Measurements from ENCODE around the gene CLASP1. TPM values are rescaled to one million over a fixed set of nuclear protein-coding genes. Genes with fewer than 3 reads are reported as not detected.
A peak's percentile ranks its signal among the peaks of the same experiment; 100 is the strongest.

CLASP1 gene
- total RNA-seq, 1 experiment from 2014 or later, result 45.9 TPM

GRCh38 chr2:121682396-121683298 is 33.4 kb upstream of the CLASP1 start:
- TF ChIP-seq CTCF (conservative IDR thresholded peaks at IDR 0.05), result no peak
- no peak overlapping the region for H3K4ac ChIP-seq (ENCODE audit: low read depth, low read length)
- H3K56ac ChIP-seq (ENCODE audit: insufficient read length, low read depth, low read length), result no peak overlapping the region
- no peak overlapping the region for H3K18ac ChIP-seq (ENCODE audit: insufficient read length, low read depth, low read length)
- H2BK15ac ChIP-seq (ENCODE audit: low read depth, low read length), result no peak overlapping the region
- Mint-ChIP-seq H3K4me3 (peak overlapping the region; percentile 57 to 64; a peak in 4 of 5 replicates), H3K4me1 (peaks cover 51 to 60% of the 10 kb centered on the region in 2 experiments), H3K36me3 (ENCODE audit: insufficient read depth in 1 of 3, low read depth in 3 of 3) (peaks cover 32 to 45% (median 37%) of the 10 kb centered on the region in 3 experiments), H3K27ac (peak overlapping the region in 1 of 3 experiments; percentile 76; a peak in 1 of 7 replicates), H3K27me3 (ENCODE audit: low read depth) (peaks cover 58% of the 10 kb centered on the region), H3K9me3 (peaks cover 48 to 51% of the 10 kb centered on the region in 2 experiments)
- no peaks in the 10 kb centered on the region for H3K23me2 ChIP-seq (ENCODE audit: insufficient read length, low read depth, low read length, poor library complexity, severe bottlenecking)
- H3T11ph ChIP-seq (ENCODE audit: low read length), result no peak overlapping the region
- no peak overlapping the region for H2BK12ac ChIP-seq (ENCODE audit: insufficient read length, low read depth, low read length)
- no peak overlapping the region for H4K91ac ChIP-seq (ENCODE audit: insufficient read length, low read depth, low read length)
- H3K27me3 ChIP-seq (ENCODE audit: insufficient read depth, low read length), result no peaks in the 10 kb centered on the region
- H3K4me1 ChIP-seq (ENCODE audit: insufficient read depth, low read length), result peaks cover 4% of the 10 kb centered on the region; the same call in 1 of the 2 replicates
- no peak overlapping the region for H2AFZ ChIP-seq (ENCODE audit: low read length)
- no peaks in the 10 kb centered on the region for H4K20me1 ChIP-seq (ENCODE audit: control insufficient read depth, insufficient read depth, insufficient read length)
- peaks cover 14% of the 10 kb centered on the region for H3K9me3 ChIP-seq (ENCODE audit: control insufficient read depth, low read depth, low read length)
- H3K9ac ChIP-seq (ENCODE audit: extremely low read depth, insufficient read length, low read length), result peak overlapping the region; percentile 94
- H3K27ac ChIP-seq (ENCODE audit: insufficient read length, low read depth, low read length), result peak overlapping the region; percentile 74
- H3K4me2 ChIP-seq (ENCODE audit: insufficient read depth, insufficient read length, low read length), result peak overlapping the region; percentile 69
- no peaks in the 10 kb centered on the region for H3K79me2 ChIP-seq (ENCODE audit: insufficient read depth, low read length)
- peak; percentile 86 for DNase-seq
- no peak overlapping the region for H4K5ac ChIP-seq (ENCODE audit: insufficient read length, low read depth, low read length)
- no peaks in the 10 kb centered on the region for H3K79me1 ChIP-seq (ENCODE audit: insufficient read depth, low read depth, low read length, poor library complexity, severe bottlenecking)
- peak overlapping the region; percentile 93 for H2BK5ac ChIP-seq (ENCODE audit: insufficient read length, low read length)
- H2BK20ac ChIP-seq (ENCODE audit: low read depth, low read length, poor library complexity, severe bottlenecking), result no peak overlapping the region
- no peak overlapping the region for H3K23ac ChIP-seq (ENCODE audit: insufficient read length, low read depth, low read length)
- H2BK120ac ChIP-seq (ENCODE audit: low read depth, low read length, poor library complexity, severe bottlenecking), result peak overlapping the region; percentile 26
- no peak overlapping the region; the same call in 1 of the 2 replicates for H3K14ac ChIP-seq (ENCODE audit: insufficient read depth, low read length)
- H4K8ac ChIP-seq (replicated peaks; ENCODE audit: insufficient read length, low read depth, low read length), result no peak overlapping the region
- no CpG with 5 or more reads among the region's 17 CpGs for WGBS (ENCODE audit: extremely low coverage, insufficient read length, low lambda C conversion rate)
- no peak overlapping the region for H2AK5ac ChIP-seq (ENCODE audit: insufficient read length, low read length)

All from H9 (cell line).